AG09319 (cell line): ENCODE results near the gene PDE10A.

ENCODE experiments used
- DNase-seq: peaks from one replicate; pipeline ENCODE4 v3.0.0-alpha.2; 2010; ENCODE audit warnings: low read depth; ENCODE audit errors: extremely low read depth
- TF ChIP-seq, protein P1 (sequence below): IDR thresholded peaks from 2 replicates; pipeline ENCODE4 v1.5.1; 2011; ENCODE audit warnings: low read depth, mild to moderate bottlenecking, inconsistent platforms, low read length, moderate library complexity

Gene PDE10A

DNA sequence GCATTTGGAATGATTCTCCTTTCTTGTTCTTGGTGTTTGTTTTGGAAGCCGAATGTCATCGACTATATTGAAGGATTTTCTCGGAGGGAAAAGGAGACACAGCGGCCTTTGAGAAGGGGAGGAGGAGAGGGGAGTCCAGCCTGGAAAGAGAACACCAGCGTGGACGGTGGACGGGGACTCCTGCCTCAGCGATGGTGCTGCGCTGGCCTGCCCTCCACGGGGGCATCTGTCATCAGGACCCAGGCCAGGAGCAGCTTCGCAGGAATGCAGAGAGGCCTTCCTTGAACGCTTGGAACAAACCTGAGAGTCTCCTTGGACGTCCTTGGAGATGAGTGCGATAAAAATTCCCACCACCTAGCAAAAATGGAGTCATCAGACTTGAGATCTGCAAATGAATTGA lies 345.3 kb downstream of the PDE10A start:
- DNase-seq: no peak
- TF ChIP-seq, protein P1, sequence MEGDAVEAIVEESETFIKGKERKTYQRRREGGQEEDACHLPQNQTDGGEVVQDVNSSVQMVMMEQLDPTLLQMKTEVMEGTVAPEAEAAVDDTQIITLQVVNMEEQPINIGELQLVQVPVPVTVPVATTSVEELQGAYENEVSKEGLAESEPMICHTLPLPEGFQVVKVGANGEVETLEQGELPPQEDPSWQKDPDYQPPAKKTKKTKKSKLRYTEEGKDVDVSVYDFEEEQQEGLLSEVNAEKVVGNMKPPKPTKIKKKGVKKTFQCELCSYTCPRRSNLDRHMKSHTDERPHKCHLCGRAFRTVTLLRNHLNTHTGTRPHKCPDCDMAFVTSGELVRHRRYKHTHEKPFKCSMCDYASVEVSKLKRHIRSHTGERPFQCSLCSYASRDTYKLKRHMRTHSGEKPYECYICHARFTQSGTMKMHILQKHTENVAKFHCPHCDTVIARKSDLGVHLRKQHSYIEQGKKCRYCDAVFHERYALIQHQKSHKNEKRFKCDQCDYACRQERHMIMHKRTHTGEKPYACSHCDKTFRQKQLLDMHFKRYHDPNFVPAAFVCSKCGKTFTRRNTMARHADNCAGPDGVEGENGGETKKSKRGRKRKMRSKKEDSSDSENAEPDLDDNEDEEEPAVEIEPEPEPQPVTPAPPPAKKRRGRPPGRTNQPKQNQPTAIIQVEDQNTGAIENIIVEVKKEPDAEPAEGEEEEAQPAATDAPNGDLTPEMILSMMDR: no peak

DNA sequence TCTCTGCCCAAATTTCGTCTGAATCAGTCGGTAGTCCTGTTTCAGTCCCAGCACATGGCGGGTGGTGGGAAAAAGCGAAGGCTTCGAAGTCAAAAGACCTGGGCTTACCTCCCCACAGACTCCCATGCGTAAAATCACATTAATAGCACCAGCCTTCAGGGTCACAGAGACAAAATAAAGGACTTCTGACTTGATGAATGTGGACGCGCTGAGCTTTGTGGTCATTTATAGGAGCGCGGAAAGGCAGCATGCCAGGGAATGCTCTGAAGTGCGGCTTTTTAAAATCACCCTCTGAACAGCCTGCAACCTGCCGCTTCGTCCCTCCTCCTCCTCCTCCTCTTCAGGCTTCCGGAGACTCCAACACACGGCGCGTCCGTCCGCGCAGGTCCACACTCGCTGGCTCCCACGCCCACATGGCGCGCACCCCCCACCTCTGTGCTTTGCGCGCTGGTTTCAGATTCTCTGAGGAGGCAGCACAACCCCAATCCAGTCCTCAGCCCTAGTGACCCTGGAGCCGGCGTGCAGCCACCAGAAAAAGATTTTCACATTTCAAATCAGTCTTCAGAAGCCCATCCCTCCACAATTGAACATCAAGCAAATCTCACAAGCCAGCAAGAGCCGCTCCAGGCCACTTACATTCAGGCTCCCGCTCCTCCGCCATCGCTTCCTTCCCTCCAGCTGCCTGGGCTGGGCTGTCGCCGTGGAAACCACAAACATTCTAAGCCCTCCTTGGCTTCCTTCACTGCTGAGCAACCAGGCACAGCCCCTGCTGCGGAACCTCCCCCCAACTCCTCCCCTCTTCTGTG lies 353.9 kb downstream of the PDE10A start, which contains the start of gene C6orf118:
Gene C6orf118 (minus strand): TSS at position 680 of the 806 bp plus-strand sequence. CDS start 19 bp downstream, at position 661.
- TF ChIP-seq, protein P1: no peak
- DNase-seq: no peak

DNA sequence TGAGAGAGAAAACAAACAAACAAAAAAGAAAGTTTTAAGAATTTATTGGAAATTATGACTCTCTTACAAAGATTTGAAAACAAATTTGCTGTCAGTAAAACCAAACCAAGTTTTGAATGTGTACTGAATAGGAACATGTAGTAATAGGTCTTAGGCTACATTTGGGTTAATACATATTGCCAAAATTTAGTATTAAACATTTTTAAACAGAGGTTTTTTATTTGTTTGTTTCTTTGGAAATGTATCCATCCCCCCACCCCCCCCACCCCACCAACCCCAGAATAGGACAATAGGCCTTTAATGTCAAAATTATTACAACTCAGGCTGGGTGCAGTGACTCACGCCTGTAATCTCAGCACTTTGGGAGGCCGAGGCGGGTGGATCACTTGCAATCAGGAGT lies 356.1 kb downstream of the PDE10A start:
- TF ChIP-seq, protein P1: no peak
- no peak for DNase-seq

DNA sequence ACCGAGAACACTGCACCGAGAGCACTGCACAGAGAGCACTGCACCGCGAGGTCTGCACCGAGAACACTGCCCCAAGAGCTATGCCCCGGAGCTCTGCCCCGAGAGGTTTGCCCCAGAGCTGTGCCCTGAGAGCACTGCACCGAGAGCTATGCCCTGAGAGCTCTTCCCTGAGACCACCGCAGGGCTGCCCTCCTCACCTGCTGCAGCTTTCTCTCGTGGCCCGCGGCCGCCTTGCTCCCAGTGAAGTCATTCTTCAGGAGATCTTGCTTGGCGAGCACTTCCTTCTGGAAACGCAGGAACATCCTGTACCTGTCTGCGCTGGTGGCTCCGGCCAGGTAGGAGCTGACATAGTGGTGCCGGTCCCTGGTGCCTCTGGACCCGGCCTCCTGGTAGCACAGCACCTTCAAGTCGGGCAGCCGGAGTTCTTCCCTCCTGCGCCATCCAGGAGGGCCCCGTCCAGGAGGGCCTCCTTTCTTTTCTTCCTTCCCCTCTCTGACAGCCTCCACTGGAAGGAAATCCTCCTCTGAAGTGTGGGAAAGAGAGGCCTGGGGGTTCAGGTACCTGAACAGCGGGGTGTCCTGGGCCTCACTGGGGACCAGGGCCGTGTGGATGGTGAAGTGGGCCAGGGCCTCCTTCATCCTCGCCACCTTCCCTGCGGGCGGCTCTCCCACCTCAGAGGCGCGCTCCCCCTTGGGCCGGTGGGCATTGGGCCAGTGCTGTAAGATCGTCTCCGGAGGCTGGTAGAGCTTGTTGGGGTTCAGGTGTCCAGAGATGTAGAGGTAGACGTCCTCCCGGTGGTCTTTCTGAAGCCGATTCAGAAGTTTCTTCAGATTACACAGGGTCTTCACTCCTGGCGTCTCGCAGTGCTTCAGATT lies 361.4 kb downstream of the PDE10A start:
- no peak for DNase-seq
- TF ChIP-seq, protein P1: no peak

DNA sequence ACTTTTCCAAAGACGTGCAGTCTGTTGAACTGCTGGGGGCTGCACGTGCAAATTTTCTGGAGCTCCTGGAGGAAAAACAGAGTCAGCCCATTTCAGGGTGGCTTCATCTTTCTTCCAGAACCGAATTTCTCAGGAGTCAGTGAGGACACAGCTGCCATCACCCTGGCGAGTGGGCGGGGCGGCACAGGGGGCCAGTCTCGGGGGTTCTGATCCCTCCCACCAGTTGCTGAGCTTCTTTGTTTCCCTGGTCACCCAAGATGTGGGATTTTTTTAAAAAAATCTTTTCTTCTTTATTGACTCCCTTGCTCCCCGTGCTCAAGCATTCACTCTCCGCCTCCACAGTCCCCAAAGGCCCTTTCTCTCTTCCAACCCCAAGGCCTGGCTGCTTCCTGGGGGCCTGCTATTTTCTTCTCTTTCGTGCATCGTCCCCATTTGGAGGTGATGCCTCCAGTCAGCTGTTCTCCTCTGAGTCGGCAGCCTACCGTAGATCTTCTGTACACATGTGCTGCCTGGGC lies 362.6 kb downstream of the PDE10A start:
- DNase-seq: no peak
- TF ChIP-seq, protein P1: no peak

DNA sequence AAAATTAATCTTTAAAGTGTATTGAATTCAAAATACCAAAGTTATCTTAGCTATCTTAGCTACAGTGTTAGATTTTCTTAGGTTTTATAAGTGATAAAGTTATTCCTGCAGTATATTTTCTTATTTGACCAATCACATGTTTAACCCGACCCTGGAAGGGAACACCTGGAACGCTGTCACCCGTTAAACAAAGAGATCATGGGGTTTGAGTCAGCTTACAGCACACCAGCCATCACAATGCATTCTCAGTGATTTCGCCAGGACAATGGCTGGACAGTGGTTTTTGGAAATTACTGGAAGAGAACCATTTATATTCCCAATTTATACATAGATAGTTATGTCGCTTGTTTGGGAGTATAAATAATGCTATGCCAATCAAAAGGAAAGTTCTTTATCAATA lies 364.2 kb downstream of the PDE10A start:
- TF ChIP-seq, protein P1: no peak
- DNase-seq: no peak
